GF-D8 (cell line): ENCODE results near the gene ANKRD63.

ENCODE experiments used
- DNase-seq: peaks from one replicate; lab custom pipeline; 2025; lab: John Stamatoyannopoulos, UW

The ANKRD63 gene

GRCh38 chr15:40257656-40258450 is 25.0 kb downstream of the ANKRD63 start:
- no peak for DNase-seq

GRCh38 chr15:40256638-40257235 is 26.1 kb downstream of the ANKRD63 start:
- DNase-seq, result no peak

GRCh38 chr15:40255033-40255432 is 27.8 kb downstream of the ANKRD63 start:
- DNase-seq, result no peak

- DNase-seq, result no peak
These were observed 28.4 kb downstream of the ANKRD63 start for GRCh38 chr15:40254452-40254851.

GRCh38 chr15:40253167-40253790 is 29.6 kb downstream of the ANKRD63 start:
- no peak for DNase-seq

GRCh38 chr15:40252438-40253166 is 30.3 kb downstream of the ANKRD63 start:
- no peak for DNase-seq

- no peak for DNase-seq
These were observed 30.8 kb downstream of the ANKRD63 start for GRCh38 chr15:40252141-40252437.

GRCh38 chr15:40251486-40252140 is 31.3 kb downstream of the ANKRD63 start:
- DNase-seq, result no peak

- no peak for DNase-seq
These were observed 31.9 kb downstream of the ANKRD63 start for GRCh38 chr15:40250771-40251483.

- no peak for DNase-seq
These were observed 32.6 kb downstream of the ANKRD63 start for GRCh38 chr15:40250304-40250656.

GRCh38 chr15:40249477-40250303 is 33.2 kb downstream of the ANKRD63 start:
- no peak for DNase-seq

- DNase-seq, result no peak
These were observed 34.7 kb downstream of the ANKRD63 start for GRCh38 chr15:40248006-40248783.

- no peak for DNase-seq
These were observed 35.4 kb downstream of the ANKRD63 start for GRCh38 chr15:40247406-40247971.

- no peak for DNase-seq
These were observed 36.2 kb downstream of the ANKRD63 start for GRCh38 chr15:40246496-40247280.

- DNase-seq, result no peak
These were observed 37.0 kb downstream of the ANKRD63 start for GRCh38 chr15:40245666-40246450.

GRCh38 chr15:40244961-40245523 is 37.8 kb downstream of the ANKRD63 start:
- DNase-seq, result no peak

- DNase-seq, result no peak
These were observed 39.6 kb downstream of the ANKRD63 start for GRCh38 chr15:40243126-40243810.
